ENCODE results near the gene SLC25A25. TPM values are rescaled to one million over a fixed set of nuclear protein-coding genes. Genes with fewer than 3 reads are reported as not detected.

SLC25A25 gene
- total and polyA plus RNA-seq, 9 of the 15 experiments (the other 6 are each of a cell fraction or from before 2014, with no cell fraction given) = 0.07 to 35.9 (median 23.2) TPM

DNA sequence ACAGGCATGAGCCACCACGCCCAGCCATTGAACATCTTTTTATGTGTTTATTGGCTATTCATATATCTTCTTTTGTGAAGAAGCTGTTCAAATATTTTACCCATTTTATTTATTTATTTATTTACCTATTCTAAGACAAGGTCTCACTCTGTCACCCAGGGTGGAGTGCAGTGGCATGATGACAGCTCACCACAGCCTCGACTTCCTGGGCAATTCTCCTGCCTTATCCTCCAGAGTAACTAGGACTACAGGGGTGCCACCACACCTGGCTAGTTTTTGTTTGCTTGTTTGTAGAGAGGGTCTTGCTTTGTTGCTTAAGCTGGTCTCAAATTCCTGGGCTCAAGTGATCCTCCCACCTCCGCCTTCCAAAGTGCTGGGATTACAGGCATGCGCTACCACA, 34.4 kb upstream of the SLC25A25 start (continued):
- TF ChIP-seq NFE2 (IDR thresholded peaks at IDR 0.05; ENCODE audit: low read depth) (no peak), SNIP1 (IDR thresholded peaks at IDR 0.05; ENCODE audit: low read depth) (no peak)
- TF ChIP-seq, protein P1, sequence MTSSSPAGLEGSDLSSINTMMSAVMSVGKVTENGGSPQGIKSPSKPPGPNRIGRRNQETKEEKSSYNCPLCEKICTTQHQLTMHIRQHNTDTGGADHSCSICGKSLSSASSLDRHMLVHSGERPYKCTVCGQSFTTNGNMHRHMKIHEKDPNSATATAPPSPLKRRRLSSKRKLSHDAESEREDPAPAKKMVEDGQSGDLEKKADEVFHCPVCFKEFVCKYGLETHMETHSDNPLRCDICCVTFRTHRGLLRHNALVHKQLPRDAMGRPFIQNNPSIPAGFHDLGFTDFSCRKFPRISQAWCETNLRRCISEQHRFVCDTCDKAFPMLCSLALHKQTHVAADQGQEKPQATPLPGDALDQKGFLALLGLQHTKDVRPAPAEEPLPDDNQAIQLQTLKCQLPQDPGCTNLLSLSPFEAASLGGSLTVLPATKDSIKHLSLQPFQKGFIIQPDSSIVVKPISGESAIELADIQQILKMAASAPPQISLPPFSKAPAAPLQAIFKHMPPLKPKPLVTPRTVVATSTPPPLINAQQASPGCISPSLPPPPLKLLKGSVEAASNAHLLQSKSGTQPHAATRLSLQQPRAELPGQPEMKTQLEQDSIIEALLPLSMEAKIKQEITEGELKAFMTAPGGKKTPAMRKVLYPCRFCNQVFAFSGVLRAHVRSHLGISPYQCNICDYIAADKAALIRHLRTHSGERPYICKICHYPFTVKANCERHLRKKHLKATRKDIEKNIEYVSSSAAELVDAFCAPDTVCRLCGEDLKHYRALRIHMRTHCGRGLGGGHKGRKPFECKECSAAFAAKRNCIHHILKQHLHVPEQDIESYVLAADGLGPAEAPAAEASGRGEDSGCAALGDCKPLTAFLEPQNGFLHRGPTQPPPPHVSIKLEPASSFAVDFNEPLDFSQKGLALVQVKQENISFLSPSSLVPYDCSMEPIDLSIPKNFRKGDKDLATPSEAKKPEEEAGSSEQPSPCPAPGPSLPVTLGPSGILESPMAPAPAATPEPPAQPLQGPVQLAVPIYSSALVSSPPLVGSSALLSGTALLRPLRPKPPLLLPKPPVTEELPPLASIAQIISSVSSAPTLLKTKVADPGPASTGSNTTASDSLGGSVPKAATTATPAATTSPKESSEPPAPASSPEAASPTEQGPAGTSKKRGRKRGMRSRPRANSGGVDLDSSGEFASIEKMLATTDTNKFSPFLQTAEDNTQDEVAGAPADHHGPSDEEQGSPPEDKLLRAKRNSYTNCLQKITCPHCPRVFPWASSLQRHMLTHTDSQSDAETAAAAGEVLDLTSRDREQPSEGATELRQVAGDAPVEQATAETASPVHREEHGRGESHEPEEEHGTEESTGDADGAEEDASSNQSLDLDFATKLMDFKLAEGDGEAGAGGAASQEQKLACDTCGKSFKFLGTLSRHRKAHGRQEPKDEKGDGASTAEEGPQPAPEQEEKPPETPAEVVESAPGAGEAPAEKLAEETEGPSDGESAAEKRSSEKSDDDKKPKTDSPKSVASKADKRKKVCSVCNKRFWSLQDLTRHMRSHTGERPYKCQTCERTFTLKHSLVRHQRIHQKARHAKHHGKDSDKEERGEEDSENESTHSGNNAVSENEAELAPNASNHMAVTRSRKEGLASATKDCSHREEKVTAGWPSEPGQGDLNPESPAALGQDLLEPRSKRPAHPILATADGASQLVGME (CRISPR knock-in tag; IDR thresholded peaks at IDR 0.05) = no peak
